CD4-positive, alpha-beta T cell treated with Interleukin-17A for 4 hours (primary cell): ENCODE data around the gene ZNF148.

ENCODE experiments used
- DNase-seq: peaks from one replicate; pipeline ENCODE4 v3.0.0-alpha.2; 2020; ENCODE audit warnings: mixed read lengths

Gene ZNF148

GRCh38 chr3:125212509-125213363 is 162.4 kb downstream of the ZNF148 start, which contains the start of gene SLC12A8:
SLC12A8 (minus strand) TSS chr3:125212748; CDS start chr3:125211349, 1,399 bp downstream.
- no peak for DNase-seq

DNA sequence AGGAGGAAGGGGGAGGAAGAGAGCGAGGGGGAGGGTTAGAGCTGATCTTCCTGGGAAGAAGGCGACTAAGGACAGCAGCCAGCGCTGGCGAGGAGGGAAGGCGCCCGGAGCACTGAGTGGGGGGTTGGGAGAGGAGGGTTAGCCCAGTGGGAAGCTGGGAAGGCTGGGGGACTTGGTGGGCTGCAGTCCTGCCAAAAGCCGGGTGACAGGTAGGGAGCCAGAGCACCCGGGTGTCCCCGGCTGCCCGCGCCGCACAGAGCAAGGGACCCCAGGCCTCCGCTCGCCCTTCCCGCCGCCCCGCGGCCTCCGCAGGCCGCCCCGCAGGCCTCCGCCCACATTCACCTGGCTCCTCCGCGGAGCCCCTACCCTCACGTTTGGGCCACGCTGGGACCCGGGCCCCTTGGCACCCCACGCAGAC is 163.0 kb downstream of the ZNF148 start:
- DNase-seq = no peak

DNA sequence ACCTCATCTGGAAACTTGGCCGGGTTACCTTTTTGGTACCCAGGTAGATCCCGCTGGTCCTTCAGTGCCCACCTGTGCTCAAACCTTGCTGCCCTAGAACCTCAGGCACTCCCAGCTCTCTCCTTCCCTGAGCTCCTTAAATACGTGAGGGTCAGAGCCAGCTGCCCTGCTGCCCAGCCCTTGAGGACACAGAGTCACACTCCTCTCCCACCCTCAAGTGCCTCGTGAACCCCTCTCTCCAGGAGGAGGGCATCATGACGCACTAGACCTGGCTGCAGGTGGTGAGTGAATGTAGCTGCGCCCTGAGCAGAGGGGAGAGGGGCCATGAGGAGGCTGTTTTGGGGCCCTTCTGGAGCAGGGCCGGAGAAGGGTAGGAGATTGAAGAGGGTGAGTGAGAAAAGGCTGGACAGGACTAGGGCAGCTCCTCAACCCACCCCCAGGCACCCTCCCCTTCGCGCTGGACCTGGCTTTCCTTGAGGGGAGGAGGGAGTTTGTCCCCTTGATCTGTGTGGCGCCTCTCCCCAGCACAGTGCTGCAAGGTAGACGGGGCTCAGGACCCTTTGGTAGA is 163.5 kb downstream of the ZNF148 start:
- no peak for DNase-seq

GRCh38 chr3:125207949-125208568 is 167.1 kb downstream of the ZNF148 start:
- no peak for DNase-seq

DNA sequence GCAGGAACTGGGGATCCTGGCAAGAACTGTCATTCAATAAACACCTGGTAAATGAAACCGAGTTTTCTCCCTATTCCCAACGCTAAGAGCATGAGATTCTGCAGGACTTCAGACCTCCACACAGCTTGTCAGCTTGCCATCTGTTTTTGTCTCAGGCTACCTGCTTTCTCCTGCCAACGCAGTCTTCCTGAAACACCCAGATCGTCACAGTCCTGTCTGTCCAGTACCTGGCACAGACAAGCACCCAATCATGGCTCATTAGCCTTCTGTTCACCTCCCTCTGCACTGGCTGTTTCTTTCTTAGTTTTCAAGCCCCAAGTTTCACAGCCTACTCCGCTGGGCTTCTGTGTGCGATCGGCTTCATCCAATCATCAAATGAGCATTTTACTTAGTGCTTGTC is 167.6 kb downstream of the ZNF148 start:
- DNase-seq = no peak

GRCh38 chr3:125206934-125207333 is 168.2 kb downstream of the ZNF148 start:
- no peak for DNase-seq

- DNase-seq = no peak
These were observed 171.4 kb downstream of the ZNF148 start for GRCh38 chr3:125203731-125204130.

GRCh38 chr3:125202197-125202596 is 172.9 kb downstream of the ZNF148 start:
- peak; percentile 14 for DNase-seq

GRCh38 chr3:125200731-125201139 is 174.4 kb downstream of the ZNF148 start:
- DNase-seq = no peak

GRCh38 chr3:125194849-125195601 is 180.1 kb downstream of the ZNF148 start:
- DNase-seq = no peak

- no peak for DNase-seq
These were observed 180.9 kb downstream of the ZNF148 start for GRCh38 chr3:125194061-125194848.

- no peak for DNase-seq
These were observed 182.7 kb downstream of the ZNF148 start for GRCh38 chr3:125192190-125193035.

GRCh38 chr3:125191730-125192129 is 183.4 kb downstream of the ZNF148 start:
- no peak for DNase-seq

GRCh38 chr3:125191256-125191655 is 183.9 kb downstream of the ZNF148 start:
- DNase-seq = no peak

DNA sequence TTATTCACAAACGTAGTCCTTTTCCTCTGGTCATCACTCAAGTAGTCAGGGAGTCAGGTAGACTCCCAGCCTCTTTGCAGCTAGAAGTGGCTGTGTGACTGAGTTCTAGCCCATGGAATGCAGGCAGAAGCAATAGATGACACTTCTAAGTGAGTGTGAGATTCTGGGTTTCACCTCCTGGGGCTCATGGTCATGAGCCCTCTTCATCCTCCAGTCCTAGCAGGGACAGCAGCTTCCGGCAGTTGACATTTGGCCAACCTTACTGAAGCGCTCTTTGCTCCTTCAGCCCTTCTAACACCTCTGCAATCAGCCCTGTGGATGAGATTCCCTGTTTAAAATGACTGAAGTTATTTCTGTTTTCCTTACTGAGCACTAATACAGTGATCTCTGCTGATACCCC is 184.3 kb downstream of the ZNF148 start:
- DNase-seq = no peak

DNA sequence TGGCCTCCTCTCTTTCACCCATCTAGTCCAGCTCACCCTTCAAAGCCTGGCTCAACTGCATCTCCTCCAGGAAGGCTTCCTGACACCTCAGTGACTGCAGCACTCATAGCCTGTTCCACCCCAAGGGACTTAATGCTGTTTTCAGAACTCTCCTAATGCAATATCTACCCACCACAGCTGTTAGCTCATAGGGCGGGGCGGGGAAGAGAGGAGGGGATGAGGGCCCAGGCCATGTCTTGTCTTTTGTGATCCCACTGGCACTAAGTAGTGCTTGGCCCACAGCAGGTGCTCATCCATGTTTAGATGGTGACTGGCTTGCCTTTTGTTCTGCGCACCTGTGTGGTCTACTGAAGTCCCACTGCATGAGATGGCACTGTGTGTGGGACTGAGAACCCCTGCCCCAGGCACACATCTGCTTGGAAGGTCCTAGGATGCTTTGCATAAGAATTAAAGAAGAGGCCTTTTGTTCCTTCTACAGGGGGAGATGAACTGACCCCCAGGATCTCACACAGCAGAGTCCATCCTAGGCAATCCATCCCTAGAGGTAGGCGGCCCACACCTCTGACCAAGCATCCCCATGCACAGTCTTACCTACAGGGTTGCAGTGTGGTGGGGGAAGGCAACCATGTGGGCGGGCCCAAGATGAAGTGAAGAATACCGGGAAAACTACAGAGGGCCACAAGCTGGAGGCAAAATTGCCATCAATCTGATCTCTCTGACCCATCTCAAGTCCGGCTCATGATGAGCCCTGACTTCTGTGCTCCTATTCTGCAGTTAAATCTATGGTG is 185.6 kb downstream of the ZNF148 start:
- DNase-seq = no peak

GRCh38 chr3:125188955-125189354 is 186.2 kb downstream of the ZNF148 start:
- no peak for DNase-seq

- DNase-seq = no peak
These were observed 187.6 kb downstream of the ZNF148 start for GRCh38 chr3:125187599-125187910.

GRCh38 chr3:125186800-125187598 is 188.1 kb downstream of the ZNF148 start:
- DNase-seq = no peak
